ENCODE results near the gene MGAT4C. TPM values are rescaled to one million over a fixed set of nuclear protein-coding genes. Genes with fewer than 3 reads are reported as not detected.

The MGAT4C gene
- total RNA-seq, 1 donor from 2014 or later = 0.46 TPM

DNA sequence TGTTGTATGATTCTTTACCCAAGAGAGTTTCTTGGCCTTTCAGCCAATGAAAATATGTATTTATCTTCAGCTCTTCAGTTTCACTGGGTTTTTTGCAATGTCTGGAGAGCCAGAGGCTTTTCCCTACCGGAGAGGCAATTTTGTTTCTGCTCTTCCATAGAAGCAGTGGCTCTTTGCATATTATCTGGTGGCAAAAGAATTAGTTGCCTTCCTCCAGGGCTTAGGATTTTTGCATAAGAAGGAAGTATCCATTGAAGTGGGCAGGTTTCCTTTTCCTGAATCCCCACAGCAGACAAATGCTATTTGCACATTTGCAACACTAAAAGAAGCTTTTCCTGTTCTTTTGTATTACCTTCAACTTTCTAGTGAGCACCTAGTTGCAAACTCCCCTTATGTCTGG, 306.9 kb downstream of the MGAT4C start:
- no peak overlapping the region for H3K27ac Mint-ChIP-seq (ENCODE audit: unreplicated experiment)
- no peak overlapping the region for H3K4me3 Mint-ChIP-seq (ENCODE audit: unreplicated experiment)
- no peak for DNase-seq (ENCODE audit: extremely low spot score, unreplicated experiment)
- H3K4me1 Mint-ChIP-seq (ENCODE audit: unreplicated experiment) = no peaks in the 10 kb centered on the region
- no peaks in the 10 kb centered on the region for H3K9me3 Mint-ChIP-seq (ENCODE audit: unreplicated experiment)
- peaks cover 14% of the 10 kb centered on the region for H3K27me3 Mint-ChIP-seq (ENCODE audit: unreplicated experiment)
- TF ChIP-seq, protein P1, sequence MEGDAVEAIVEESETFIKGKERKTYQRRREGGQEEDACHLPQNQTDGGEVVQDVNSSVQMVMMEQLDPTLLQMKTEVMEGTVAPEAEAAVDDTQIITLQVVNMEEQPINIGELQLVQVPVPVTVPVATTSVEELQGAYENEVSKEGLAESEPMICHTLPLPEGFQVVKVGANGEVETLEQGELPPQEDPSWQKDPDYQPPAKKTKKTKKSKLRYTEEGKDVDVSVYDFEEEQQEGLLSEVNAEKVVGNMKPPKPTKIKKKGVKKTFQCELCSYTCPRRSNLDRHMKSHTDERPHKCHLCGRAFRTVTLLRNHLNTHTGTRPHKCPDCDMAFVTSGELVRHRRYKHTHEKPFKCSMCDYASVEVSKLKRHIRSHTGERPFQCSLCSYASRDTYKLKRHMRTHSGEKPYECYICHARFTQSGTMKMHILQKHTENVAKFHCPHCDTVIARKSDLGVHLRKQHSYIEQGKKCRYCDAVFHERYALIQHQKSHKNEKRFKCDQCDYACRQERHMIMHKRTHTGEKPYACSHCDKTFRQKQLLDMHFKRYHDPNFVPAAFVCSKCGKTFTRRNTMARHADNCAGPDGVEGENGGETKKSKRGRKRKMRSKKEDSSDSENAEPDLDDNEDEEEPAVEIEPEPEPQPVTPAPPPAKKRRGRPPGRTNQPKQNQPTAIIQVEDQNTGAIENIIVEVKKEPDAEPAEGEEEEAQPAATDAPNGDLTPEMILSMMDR (IDR thresholded peaks at IDR 0.05) = no peak
- no peaks in the 10 kb centered on the region for H3K36me3 Mint-ChIP-seq (ENCODE audit: unreplicated experiment)

DNA sequence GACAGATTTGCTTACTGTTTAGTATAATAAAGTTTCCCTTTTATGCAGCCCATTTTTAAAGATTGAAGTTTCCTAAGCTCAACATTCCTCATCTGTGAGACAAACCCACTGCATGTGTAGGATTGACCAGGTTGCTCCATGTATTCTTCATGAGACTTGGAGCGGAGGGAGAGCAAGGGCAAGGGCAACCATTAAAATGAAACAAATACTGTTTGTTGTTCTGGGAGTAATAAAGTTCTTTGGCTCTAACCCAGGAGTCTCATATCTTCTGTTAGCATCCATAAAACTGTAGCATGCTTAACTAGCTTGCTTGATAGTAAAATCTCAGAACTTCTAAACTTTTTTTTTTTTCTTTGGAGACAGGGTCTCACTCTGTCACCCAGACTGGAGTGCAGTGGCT, 307.9 kb downstream of the MGAT4C start:
- no peaks in the 10 kb centered on the region for H3K36me3 Mint-ChIP-seq (ENCODE audit: unreplicated experiment)
- H3K27ac Mint-ChIP-seq (ENCODE audit: unreplicated experiment) = no peak overlapping the region
- TF ChIP-seq, protein P1 (IDR thresholded peaks at IDR 0.05) = no peak

DNA sequence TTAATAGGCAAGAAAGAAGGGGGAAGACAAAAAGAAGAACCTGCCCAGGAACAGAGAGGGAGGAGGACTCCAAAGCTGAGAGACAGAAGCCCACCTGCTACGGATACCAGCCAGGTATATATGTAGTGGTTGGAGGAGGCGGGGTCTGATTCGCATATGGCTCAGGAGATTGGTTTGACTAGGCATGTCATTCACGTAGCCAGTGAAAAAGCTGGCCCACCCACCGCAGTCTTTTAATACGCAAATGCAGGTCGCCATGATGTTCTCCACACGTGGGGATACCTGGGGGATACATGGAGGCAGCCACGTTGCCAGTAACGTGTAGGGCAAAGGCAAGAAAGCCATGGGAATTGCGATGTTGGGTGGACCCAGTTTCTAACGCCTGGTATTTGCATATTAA, 308.9 kb downstream of the MGAT4C start:
- Mint-ChIP-seq H3K27me3 (ENCODE audit: unreplicated experiment) (peaks cover 12% of the 10 kb centered on the region), H3K4me1 (ENCODE audit: unreplicated experiment) (no peaks in the 10 kb centered on the region), H3K27ac (ENCODE audit: unreplicated experiment) (no peak overlapping the region), H3K9me3 (ENCODE audit: unreplicated experiment) (no peaks in the 10 kb centered on the region), H3K4me3 (ENCODE audit: unreplicated experiment) (no peak overlapping the region), H3K36me3 (ENCODE audit: unreplicated experiment) (no peaks in the 10 kb centered on the region)
- no peak for DNase-seq (ENCODE audit: extremely low spot score, unreplicated experiment)
- TF ChIP-seq, protein P1 (IDR thresholded peaks at IDR 0.05) = no peak

More for the DNA sequence above, 307.9 kb downstream of the MGAT4C start:
- Mint-ChIP-seq H3K4me1 (ENCODE audit: unreplicated experiment) (no peaks in the 10 kb centered on the region), H3K4me3 (ENCODE audit: unreplicated experiment) (no peak overlapping the region), H3K27me3 (ENCODE audit: unreplicated experiment) (peaks cover 12% of the 10 kb centered on the region), H3K9me3 (ENCODE audit: unreplicated experiment) (no peaks in the 10 kb centered on the region)
- no peak for DNase-seq (ENCODE audit: extremely low spot score, unreplicated experiment)

DNA sequence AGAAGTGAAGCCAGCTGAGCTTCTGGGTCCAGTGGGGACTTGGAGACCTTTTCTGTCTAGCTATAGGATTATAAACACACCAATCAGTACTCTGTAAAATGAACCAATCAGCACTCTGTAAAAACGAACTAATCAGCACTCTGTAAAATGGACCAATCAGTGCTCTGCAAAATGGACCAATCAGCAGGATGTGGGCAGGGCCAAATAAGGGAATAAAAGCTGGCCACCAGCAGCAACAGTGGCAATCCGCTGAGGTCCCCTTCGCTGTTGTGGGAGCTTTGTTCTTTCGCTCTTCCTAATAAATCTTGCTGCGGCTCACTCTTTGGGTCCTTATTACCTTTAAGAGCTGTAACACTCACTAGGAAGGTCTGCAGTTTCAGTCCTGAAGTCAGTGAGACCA, 309.8 kb downstream of the MGAT4C start:
- H3K4me3 Mint-ChIP-seq (ENCODE audit: unreplicated experiment) = no peak overlapping the region
- peaks cover 12% of the 10 kb centered on the region for H3K27me3 Mint-ChIP-seq (ENCODE audit: unreplicated experiment)
- TF ChIP-seq, protein P1 (IDR thresholded peaks at IDR 0.05) = no peak
- H3K9me3 Mint-ChIP-seq (ENCODE audit: unreplicated experiment) = no peaks in the 10 kb centered on the region
- H3K4me1 Mint-ChIP-seq (ENCODE audit: unreplicated experiment) = no peaks in the 10 kb centered on the region
- no peaks in the 10 kb centered on the region for H3K36me3 Mint-ChIP-seq (ENCODE audit: unreplicated experiment)
- no peak for DNase-seq (ENCODE audit: extremely low spot score, unreplicated experiment)
- no peak overlapping the region for H3K27ac Mint-ChIP-seq (ENCODE audit: unreplicated experiment)

DNA sequence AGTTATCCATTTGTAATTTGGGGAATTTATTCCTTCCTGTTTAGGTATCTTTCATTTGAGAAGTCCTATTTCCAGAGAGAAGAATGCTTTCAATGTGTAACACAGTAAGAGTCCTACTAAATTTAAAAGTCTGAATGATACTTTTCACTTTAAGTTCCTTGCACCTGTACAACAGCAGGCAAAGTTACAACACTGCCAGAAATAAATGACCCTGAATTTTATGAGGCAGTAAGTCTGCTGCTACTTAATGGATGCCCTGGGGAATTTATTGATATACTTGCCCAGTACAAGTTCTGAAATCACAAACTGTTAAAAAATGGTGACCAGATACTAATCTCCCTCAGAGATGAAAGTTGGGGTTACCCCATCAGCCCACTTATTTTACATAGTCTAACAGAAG, 329.0 kb downstream of the MGAT4C start:
- Mint-ChIP-seq H3K27ac (ENCODE audit: unreplicated experiment) (no peak overlapping the region), H3K4me3 (ENCODE audit: unreplicated experiment) (no peak overlapping the region), H3K4me1 (ENCODE audit: unreplicated experiment) (peaks cover 2% of the 10 kb centered on the region), H3K36me3 (ENCODE audit: unreplicated experiment) (no peaks in the 10 kb centered on the region), H3K9me3 (ENCODE audit: unreplicated experiment) (no peaks in the 10 kb centered on the region), H3K27me3 (ENCODE audit: unreplicated experiment) (peaks cover 18% of the 10 kb centered on the region)
- TF ChIP-seq, protein P1 (IDR thresholded peaks at IDR 0.05) = no peak
- no peak for DNase-seq (ENCODE audit: extremely low spot score, unreplicated experiment)
